CMK (cell line): ENCODE measurements around the gene MYLIP.

ENCODE experiments used
- DNase-seq: peaks from one replicate; pipeline ENCODE4 v3.0.0-alpha.2; 2010; ENCODE audit warnings: low read depth

Gene MYLIP

GRCh38 chr6:16128759-16129622 lies at the start of gene MYLIP:
MYLIP (plus strand) TSS chr6:16129086; CDS start chr6:16129323, 237 bp downstream.
- peak; percentile 83 for DNase-seq

GRCh38 chr6:16079354-16079753 lies 49.5 kb upstream of the MYLIP start:
- DNase-seq = no peak

- DNase-seq = no peak
Measured at GRCh38 chr6:16080204-16080603, 48.7 kb upstream of the MYLIP start.

GRCh38 chr6:16081326-16081725 lies 47.6 kb upstream of the MYLIP start:
- no peak for DNase-seq

- no peak for DNase-seq
Measured at GRCh38 chr6:16082361-16082760, 46.5 kb upstream of the MYLIP start.

GRCh38 chr6:16086965-16087364 lies 41.9 kb upstream of the MYLIP start:
- DNase-seq = no peak

- DNase-seq = no peak
Measured at GRCh38 chr6:16087386-16087785, 41.5 kb upstream of the MYLIP start.

GRCh38 chr6:16088409-16088808 lies 40.5 kb upstream of the MYLIP start:
- no peak for DNase-seq

- DNase-seq = no peak
Measured at GRCh38 chr6:16089232-16090062, 39.4 kb upstream of the MYLIP start.

- DNase-seq = no peak
Measured at GRCh38 chr6:16090452-16090851, 38.4 kb upstream of the MYLIP start.

GRCh38 chr6:16090920-16091319 lies 38.0 kb upstream of the MYLIP start:
- DNase-seq = no peak

GRCh38 chr6:16092140-16092539 lies 36.7 kb upstream of the MYLIP start:
- DNase-seq = no peak

GRCh38 chr6:16092990-16093389 lies 35.9 kb upstream of the MYLIP start:
- DNase-seq = no peak

GRCh38 chr6:16095180-16095579 lies 33.7 kb upstream of the MYLIP start:
- no peak for DNase-seq

- no peak for DNase-seq
Measured at GRCh38 chr6:16097382-16098171, 31.3 kb upstream of the MYLIP start.

GRCh38 chr6:16098211-16098610 lies 30.7 kb upstream of the MYLIP start:
- DNase-seq = no peak

- no peak for DNase-seq
Measured at GRCh38 chr6:16102208-16102607, 26.7 kb upstream of the MYLIP start.

GRCh38 chr6:16103722-16104121 lies 25.2 kb upstream of the MYLIP start:
- DNase-seq = no peak

- DNase-seq = no peak
Measured at GRCh38 chr6:16104624-16105433, 24.1 kb upstream of the MYLIP start.

- no peak for DNase-seq
Measured at GRCh38 chr6:16105854-16106253, 23.0 kb upstream of the MYLIP start.

GRCh38 chr6:16106991-16107787 lies 21.7 kb upstream of the MYLIP start:
- no peak for DNase-seq
